ENCODE measurements around the gene DISP1. TPM values are rescaled to one million over a fixed set of nuclear protein-coding genes. Genes with fewer than 3 reads are reported as not detected.
"Not testable (repeated sequence)": the region's sequence is repeated elsewhere in the genome, so short reads cannot be mapped to it uniquely, and the experiment has no call there.

The DISP1 gene
- total RNA-seq, 1 donor from 2014 or later: 1.8 TPM

- intact Hi-C loops (cut with micrococcal nuclease): no loop called here
Measured at GRCh38 chr1:222794656-222795474, 20.0 kb upstream of the DISP1 start.

GRCh38 chr1:222798116-222798515, 16.7 kb upstream of the DISP1 start:
- intact Hi-C loops (cut with micrococcal nuclease): no loop called here

- intact Hi-C loops (cut with micrococcal nuclease): no loop called here
Measured at GRCh38 chr1:222798975-222799374, 15.9 kb upstream of the DISP1 start.

DNA sequence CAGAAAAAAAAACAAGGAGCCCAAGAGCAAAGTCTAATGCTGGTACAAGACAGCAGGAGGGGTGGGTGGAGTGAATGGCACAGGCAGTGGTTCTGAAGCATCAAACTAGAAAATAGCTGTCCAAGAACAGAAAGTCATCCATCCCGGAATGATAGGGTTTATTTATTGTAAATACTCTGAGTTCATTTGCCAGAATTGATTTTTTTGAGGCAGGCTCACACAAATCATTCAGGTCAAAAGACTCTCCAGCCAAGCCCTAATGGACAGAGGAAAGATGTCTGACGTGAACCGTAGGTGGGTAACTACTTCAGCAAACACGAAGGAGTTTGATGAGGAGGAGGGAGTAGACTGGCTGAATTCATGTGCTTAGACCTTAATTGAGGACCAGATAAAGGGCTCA, 13.8 kb upstream of the DISP1 start:
- intact Hi-C loops (cut with micrococcal nuclease): no loop called here

DNA sequence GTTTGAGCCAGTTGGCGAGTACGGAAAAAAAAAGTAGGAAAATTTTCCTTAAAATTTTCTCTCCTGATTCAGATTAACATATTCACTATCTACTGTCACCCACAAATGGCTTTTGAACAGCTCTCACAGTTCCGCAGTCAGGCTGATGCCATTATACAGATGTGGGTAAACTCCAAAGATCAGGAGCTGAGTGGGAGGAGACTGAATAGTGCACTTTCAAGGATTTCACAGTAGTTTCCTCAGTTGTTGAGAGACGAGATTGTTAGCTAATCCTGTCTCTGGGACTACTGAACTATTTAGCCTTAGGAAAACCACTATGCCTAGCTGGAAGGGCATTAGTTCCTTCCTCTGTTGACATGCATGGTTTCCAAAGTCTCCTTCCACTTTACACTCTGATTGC, 3.2 kb upstream of the DISP1 start:
- intact Hi-C loops (cut with micrococcal nuclease): loop anchor here (5.0 to 10.0 kb wide), 2 partner anchors 99 to 157 kb away; partner anchors contain the start of genes AIDA and BROX

DNA sequence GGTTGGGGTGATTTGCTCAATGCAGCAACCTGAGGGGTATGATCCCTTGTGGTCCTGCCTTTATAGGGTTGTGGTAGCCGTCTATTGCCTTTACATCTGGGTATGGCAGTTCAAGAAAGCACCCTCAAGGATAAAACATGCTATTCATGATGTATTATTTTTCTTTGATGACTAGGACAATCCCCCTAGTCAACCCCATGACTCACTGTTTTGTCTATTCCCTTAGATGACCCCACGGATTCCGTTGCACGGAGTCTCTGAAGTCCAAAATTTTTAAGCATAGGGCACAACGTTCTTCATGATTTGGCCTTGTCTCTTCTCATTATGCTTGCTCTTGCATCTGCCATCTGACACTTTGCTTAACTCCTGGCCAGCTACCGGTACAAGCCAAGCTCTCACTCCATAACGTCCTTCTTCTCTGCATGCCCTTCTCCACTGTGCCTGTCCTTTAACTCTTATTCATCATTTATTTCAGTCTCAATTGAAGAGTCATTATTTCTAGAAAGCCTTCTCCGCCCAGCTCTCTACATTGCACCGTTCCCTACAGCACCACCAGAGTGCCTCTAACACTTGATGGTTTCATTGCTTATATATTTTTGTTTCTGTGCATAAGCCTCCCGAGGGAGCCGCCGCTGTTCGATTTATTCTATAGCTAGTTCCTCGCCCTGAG, 838 bp upstream of the DISP1 start:
- intact Hi-C loops (cut with micrococcal nuclease): loop anchor here (5.0 to 10.0 kb wide), 2 partner anchors 102 to 159 kb away; partner anchors contain the start of genes AIDA and BROX

- intact Hi-C loops (cut with micrococcal nuclease): loop anchor here (10.0 kb wide), 1 partner anchor 161 kb away; no protein-coding TSS in a partner anchor
Measured at GRCh38 chr1:222815440-222815765, 564 bp downstream of the DISP1 start.

GRCh38 chr1:222817529-222817928, 2.7 kb downstream of the DISP1 start:
- intact Hi-C loops (cut with micrococcal nuclease): loop anchor here (10.0 kb wide), 1 partner anchor 163 kb away; no protein-coding TSS in a partner anchor

DNA sequence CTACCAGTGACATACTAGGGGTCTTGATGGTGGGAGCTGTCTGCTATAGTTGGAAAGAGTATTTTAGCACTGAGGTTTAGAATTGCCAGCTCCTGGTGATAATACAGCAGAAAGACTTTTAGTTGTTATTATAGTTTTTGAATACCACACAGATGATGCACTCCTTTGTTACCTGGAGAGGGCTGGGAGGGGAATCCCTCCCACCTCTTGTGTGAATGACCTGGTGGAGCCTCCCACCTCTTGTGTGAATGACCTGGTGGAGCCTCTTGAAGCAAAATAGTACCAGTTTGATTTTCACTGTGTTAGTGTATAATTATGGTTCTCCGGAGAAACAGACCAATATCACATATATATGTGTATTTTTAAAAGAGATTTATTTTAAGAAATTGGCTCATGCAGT, 3.3 kb downstream of the DISP1 start:
- intact Hi-C loops (cut with micrococcal nuclease): loop anchor here (10.0 kb wide), 1 partner anchor 163 kb away; no protein-coding TSS in a partner anchor

GRCh38 chr1:222820171-222820712, 5.4 kb downstream of the DISP1 start:
- intact Hi-C loops (cut with micrococcal nuclease): no loop called here

- intact Hi-C loops (cut with micrococcal nuclease): no loop called here
Measured at GRCh38 chr1:222821239-222821638, 6.4 kb downstream of the DISP1 start.

DNA sequence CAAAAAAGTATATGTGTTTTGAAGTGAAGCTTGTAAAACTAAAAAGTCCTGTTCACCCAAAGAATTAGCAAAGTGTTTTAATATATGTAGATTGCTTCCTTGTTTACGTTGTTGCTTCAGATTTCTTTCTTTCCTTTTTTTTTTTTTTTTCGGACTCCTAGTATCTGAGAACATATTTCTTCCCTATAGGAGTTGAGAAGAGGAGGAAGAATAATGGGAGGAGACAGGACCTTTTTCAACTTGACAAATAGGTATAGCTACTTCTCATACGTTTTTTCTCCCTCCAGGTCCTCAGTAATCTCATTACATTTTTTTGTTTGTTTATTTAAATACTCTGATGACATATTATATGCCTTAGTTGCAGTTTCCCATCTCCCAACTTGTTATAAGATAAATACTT, 8.9 kb downstream of the DISP1 start:
- intact Hi-C loops (cut with micrococcal nuclease): no loop called here

- intact Hi-C loops (cut with micrococcal nuclease): no loop called here
Measured at GRCh38 chr1:222824641-222825040, 9.8 kb downstream of the DISP1 start.

- intact Hi-C loops (cut with micrococcal nuclease): no loop called here
Measured at GRCh38 chr1:222828939-222829338, 14.1 kb downstream of the DISP1 start.

DNA sequence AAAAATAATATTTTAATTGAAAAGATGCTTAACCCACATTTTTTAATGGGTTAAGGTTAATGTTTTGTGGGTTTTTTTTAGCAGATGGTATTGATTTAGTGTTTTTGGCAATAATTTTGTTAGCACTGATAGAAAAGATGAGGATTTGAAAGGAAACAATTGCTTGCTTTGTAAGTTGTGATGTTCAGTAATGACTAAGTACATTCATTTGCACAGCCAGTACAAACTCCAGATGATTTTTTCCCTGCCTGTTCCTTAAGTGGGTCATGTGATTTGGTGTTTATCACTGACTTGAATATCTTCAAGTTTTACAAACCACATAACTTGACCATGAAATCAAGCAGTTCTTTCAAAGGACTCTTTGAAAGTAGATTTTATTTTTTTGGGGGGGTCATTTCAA, 15.0 kb downstream of the DISP1 start:
- intact Hi-C loops (cut with micrococcal nuclease): no loop called here

GRCh38 chr1:222833356-222833876, 18.6 kb downstream of the DISP1 start:
- intact Hi-C loops (cut with micrococcal nuclease): no loop called here

GRCh38 chr1:222843469-222844410, 28.9 kb downstream of the DISP1 start:
- intact Hi-C loops (cut with micrococcal nuclease): no loop called here

GRCh38 chr1:222844411-222844779, 29.6 kb downstream of the DISP1 start:
- intact Hi-C loops (cut with micrococcal nuclease): no loop called here

DNA sequence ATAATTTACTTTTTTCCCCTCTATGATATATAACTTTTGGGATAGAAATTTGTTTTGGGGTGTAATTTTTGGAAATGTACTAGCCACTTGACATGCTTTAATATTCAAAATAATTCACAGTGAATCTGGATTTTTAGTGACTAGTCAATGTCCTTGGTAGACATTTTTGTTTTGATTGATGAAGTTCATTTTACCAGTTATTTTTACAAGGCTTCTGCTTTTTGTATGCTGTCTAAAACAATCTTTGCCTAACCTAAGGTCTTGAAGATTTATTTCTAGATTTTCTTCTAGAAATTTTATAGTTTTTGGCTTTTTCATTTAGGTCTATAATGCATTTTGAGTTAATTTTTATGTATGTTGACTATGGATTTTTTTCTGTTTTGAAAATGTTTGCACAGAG, 30.9 kb downstream of the DISP1 start:
- intact Hi-C loops (cut with micrococcal nuclease): no loop called here

DNA sequence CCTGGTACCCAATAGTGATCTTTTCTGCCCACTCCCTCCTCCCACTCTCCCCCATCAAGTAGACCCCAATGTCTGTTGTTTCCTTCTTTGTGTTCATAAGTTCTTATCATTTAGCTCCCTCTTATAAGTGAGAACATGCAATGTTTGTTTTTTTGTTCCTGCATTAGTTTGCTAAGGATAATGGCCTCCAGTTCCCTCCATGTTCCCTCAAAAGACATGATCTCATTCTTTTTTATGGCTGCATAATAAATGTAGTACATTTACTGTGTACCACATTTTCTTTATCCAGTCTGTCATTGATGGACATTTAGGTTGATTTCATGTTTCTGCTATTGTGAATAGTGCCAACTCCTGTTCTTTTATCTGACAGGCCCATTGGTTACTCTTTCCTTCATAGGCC, 35.7 kb downstream of the DISP1 start:
- intact Hi-C loops (cut with micrococcal nuclease): not testable (repeated sequence)

DNA sequence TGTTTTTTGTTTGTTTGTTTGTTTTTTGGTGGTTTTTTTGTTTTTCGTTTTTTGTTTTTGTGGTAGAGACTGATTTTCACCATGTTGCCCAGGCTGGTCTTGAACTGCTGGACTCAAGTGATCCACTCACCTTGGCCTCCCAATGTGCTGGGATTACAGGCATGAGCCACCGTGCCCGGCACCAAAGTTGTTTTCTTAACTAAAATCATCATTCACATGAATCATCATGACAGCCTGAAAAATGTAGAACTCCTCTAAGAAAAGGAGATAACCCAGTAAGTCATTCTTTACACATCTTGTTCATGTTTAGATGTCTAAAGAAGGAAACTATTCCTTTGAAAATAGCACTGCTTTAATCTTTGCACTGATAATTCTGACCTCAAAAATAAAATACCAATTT, 37.5 kb downstream of the DISP1 start:
- intact Hi-C loops (cut with micrococcal nuclease): no loop called here

Data from T-helper 2 cell treated with Interferon-gamma antibody and Interleukin-4, amounts not matched to agents 100 ng/mL and 5 ng/mL, for 36 hours (primary cell).